Tibial nerve (tissue), 3 donors: ENCODE results near the gene FBN3.

Source experiments
- CTCF ChIP-seq, 5 experiments: fragments of 200-600 bp in 3 of 5; fragments of 450-650 bp in 2 of 5; sonication (generic) in 3 of 5; IDR thresholded peaks; one replicate each; pipeline ENCODE4 v1.5.1; 2016 to 2019; ENCODE audit warnings: antibody characterized with exemption in 5 of 5, mild to moderate bottlenecking in 3 of 5, moderate library complexity in 2 of 5
- POLR2A ChIP-seq, 2 donors: fragments of 450-650 bp; IDR thresholded peaks; one replicate each; pipeline ENCODE4 v1.6.1; 2017; ENCODE audit warnings: antibody characterized with exemption in 2 of 2, mild to moderate bottlenecking in 2 of 2, moderate library complexity in 2 of 2

GRCh38 chr19:8141726-8142512 lies 7.5 kb downstream of the FBN3 start:
- TF ChIP-seq CTCF (IDR thresholded peaks at IDR 0.05) (no peak), POLR2A (IDR thresholded peaks at IDR 0.05) (no peak)
